Prostate gland (tissue), 2 donors: Measurements from ENCODE around the gene FKTN. TPM values are rescaled to one million over a fixed set of nuclear protein-coding genes. Genes with fewer than 3 reads are reported as not detected.

ENCODE experiments used
- DNase-seq: peaks from one replicate; pipeline ENCODE4 v3.0.0-alpha.2; 2019; ENCODE audit warnings: low spot score
- H3K27ac ChIP-seq, 2 donors: fragments of 200-600 bp; sonication (generic); 2 replicates each; pipeline ENCODE4 v1.5.1; 2017 to 2019
- H3K27me3 ChIP-seq: fragments of 200-600 bp; sonication (generic); replicated peaks from 2 replicates; pipeline ENCODE4 v1.5.1; 2019; ENCODE audit not compliant: insufficient read depth
- H3K36me3 ChIP-seq, 2 donors: fragments of 200-600 bp; sonication (generic); 1 replicate in 1 of 2; 2 replicates in 1 of 2; pipeline versions ENCODE4 v1.5.1 to v1.8.1; 2017 to 2019
- H3K4me1 ChIP-seq: fragments of 200-600 bp; sonication (generic); replicated peaks from 2 replicates; pipeline ENCODE4 v1.5.1; 2019
- H3K4me3 ChIP-seq, 2 donors: fragments of 200-600 bp; sonication (generic); 2 replicates each; pipeline ENCODE4 v1.5.1; 2017 to 2019
- H3K9me3 ChIP-seq: fragments of 200-600 bp; sonication (generic); 2 replicates; pipeline ENCODE4 v1.5.1; 2017
- CTCF ChIP-seq, 4 experiments: fragments of 200-600 bp in 2 of 4; fragments of 450-650 bp in 2 of 4; sonication (generic) in 2 of 4; IDR thresholded peaks; 1 replicate in 3 of 4; 2 replicates in 1 of 4; pipeline ENCODE4 v1.5.1; 2016 to 2019; ENCODE audit warnings: antibody characterized with exemption in 4 of 4, mild to moderate bottlenecking in 2 of 4, moderate library complexity in 2 of 4
- POLR2A ChIP-seq: fragments of 450-650 bp; IDR thresholded peaks from one replicate; pipeline ENCODE4 v1.6.1; 2016; ENCODE audit warnings: antibody characterized with exemption, mild to moderate bottlenecking
- POLR2AphosphoS5 ChIP-seq: sonication (generic); formaldehyde crosslinking; IDR thresholded peaks from one replicate; pipeline ENCODE4 v1.6.1; 2017; ENCODE audit warnings: antibody characterized with exemption
- WGBS: methylation state at CpG from one replicate; pipeline ENCODE4 v1.1.5; 2018; 5-methylcytosine and 5-hydroxymethylcytosine counted together
- intact Hi-C: fragments of 100-400 bp; cut with DNase I; formaldehyde crosslinking; loops from one replicate; pipeline ENCODE4 v1.14.2; 2022
- total RNA-seq, 2 donors: library from RNA; depleted of rRNA; stranded (reverse); fragments of >200 nt; gene quantifications; one replicate each; pipeline ENCODE4 v1.1.0, GENCODE V29; 2016

Gene FKTN
- total RNA-seq, 2 donors from 2014 or later = 10.1 to 20.2 TPM

- no peaks in the 10 kb centered on the region for H3K36me3 ChIP-seq
- H3K27ac ChIP-seq = no peak overlapping the region
- H3K9me3 ChIP-seq = no peaks in the 10 kb centered on the region
- no peak overlapping the region for H3K4me3 ChIP-seq
- 54% methylated on average over 8 of the region's 8 CpGs for WGBS
- no peaks in the 10 kb centered on the region for H3K27me3 ChIP-seq
- intact Hi-C loops = no loop called here
- TF ChIP-seq CTCF (IDR thresholded peaks at IDR 0.05) (no peak), POLR2A (no peak), POLR2AphosphoS5 (no peak)
- DNase-seq = no peak
- H3K4me1 ChIP-seq = no peaks in the 10 kb centered on the region
Measured at GRCh38 chr9:105679257-105680022, 121.5 kb downstream of the FKTN start.

- intact Hi-C loops = no loop called here
- WGBS = 84% methylated on average over 2 of the region's 2 CpGs
- Histone ChIP-seq H3K9me3 (no peaks in the 10 kb centered on the region), H3K27ac (no peak overlapping the region), H3K4me3 (no peak overlapping the region), H3K36me3 (no peaks in the 10 kb centered on the region), H3K27me3 (no peaks in the 10 kb centered on the region), H3K4me1 (no peaks in the 10 kb centered on the region)
- DNase-seq = no peak
- TF ChIP-seq POLR2A (no peak), POLR2AphosphoS5 (no peak), CTCF (IDR thresholded peaks at IDR 0.05) (no peak)
Measured at GRCh38 chr9:105681313-105681712, 123.4 kb downstream of the FKTN start.

- TF ChIP-seq POLR2AphosphoS5 (no peak), POLR2A (no peak), CTCF (IDR thresholded peaks at IDR 0.05) (no peak)
- no peak overlapping the region for H3K4me3 ChIP-seq
- no peaks in the 10 kb centered on the region for H3K36me3 ChIP-seq
- no peak for DNase-seq
- 93% methylated on average over 1 of the region's 1 CpG for WGBS
- no peaks in the 10 kb centered on the region for H3K4me1 ChIP-seq
- H3K27ac ChIP-seq = no peak overlapping the region
- intact Hi-C loops = no loop called here
- H3K27me3 ChIP-seq = no peaks in the 10 kb centered on the region
- no peaks in the 10 kb centered on the region for H3K9me3 ChIP-seq
Measured at GRCh38 chr9:105681724-105682123, 123.8 kb downstream of the FKTN start.

- Histone ChIP-seq H3K4me3 (no peak overlapping the region), H3K36me3 (no peaks in the 10 kb centered on the region), H3K9me3 (no peaks in the 10 kb centered on the region), H3K27ac (no peak overlapping the region), H3K4me1 (no peaks in the 10 kb centered on the region), H3K27me3 (no peaks in the 10 kb centered on the region)
- no peak for DNase-seq
- intact Hi-C loops = no loop called here
- no peak for TF ChIP-seq CTCF (IDR thresholded peaks at IDR 0.05)
- no peak for TF ChIP-seq POLR2A
- no peak for TF ChIP-seq POLR2AphosphoS5
- WGBS = 61% methylated on average over 1 of the region's 1 CpG
Measured at GRCh38 chr9:105683688-105684275, 125.9 kb downstream of the FKTN start.

GRCh38 chr9:105686936-105687335 is 129.0 kb downstream of the FKTN start:
- no peak overlapping the region for H3K4me3 ChIP-seq
- H3K27ac ChIP-seq = no peak overlapping the region
- H3K36me3 ChIP-seq = no peaks in the 10 kb centered on the region
- H3K9me3 ChIP-seq = no peaks in the 10 kb centered on the region
- no peaks in the 10 kb centered on the region for H3K4me1 ChIP-seq
- intact Hi-C loops = no loop called here
- TF ChIP-seq CTCF (IDR thresholded peaks at IDR 0.05) (no peak), POLR2A (no peak), POLR2AphosphoS5 (no peak)
- DNase-seq = no peak
- H3K27me3 ChIP-seq = no peaks in the 10 kb centered on the region
- 92% methylated on average over 4 of the region's 4 CpGs for WGBS
